Measurements from ENCODE around the gene CDAN1.

Gene CDAN1, protein sequence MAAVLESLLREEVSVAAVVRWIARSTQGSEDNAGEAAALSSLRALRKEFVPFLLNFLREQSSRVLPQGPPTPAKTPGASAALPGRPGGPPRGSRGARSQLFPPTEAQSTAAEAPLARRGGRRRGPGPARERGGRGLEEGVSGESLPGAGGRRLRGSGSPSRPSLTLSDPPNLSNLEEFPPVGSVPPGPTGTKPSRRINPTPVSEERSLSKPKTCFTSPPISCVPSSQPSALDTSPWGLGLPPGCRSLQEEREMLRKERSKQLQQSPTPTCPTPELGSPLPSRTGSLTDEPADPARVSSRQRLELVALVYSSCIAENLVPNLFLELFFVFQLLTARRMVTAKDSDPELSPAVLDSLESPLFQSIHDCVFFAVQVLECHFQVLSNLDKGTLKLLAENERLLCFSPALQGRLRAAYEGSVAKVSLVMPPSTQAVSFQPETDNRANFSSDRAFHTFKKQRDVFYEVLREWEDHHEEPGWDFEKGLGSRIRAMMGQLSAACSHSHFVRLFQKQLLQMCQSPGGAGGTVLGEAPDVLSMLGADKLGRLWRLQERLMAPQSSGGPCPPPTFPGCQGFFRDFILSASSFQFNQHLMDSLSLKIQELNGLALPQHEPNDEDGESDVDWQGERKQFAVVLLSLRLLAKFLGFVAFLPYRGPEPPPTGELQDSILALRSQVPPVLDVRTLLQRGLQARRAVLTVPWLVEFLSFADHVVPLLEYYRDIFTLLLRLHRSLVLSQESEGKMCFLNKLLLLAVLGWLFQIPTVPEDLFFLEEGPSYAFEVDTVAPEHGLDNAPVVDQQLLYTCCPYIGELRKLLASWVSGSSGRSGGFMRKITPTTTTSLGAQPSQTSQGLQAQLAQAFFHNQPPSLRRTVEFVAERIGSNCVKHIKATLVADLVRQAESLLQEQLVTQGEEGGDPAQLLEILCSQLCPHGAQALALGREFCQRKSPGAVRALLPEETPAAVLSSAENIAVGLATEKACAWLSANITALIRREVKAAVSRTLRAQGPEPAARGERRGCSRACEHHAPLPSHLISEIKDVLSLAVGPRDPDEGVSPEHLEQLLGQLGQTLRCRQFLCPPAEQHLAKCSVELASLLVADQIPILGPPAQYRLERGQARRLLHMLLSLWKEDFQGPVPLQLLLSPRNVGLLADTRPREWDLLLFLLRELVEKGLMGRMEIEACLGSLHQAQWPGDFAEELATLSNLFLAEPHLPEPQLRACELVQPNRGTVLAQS

DNA sequence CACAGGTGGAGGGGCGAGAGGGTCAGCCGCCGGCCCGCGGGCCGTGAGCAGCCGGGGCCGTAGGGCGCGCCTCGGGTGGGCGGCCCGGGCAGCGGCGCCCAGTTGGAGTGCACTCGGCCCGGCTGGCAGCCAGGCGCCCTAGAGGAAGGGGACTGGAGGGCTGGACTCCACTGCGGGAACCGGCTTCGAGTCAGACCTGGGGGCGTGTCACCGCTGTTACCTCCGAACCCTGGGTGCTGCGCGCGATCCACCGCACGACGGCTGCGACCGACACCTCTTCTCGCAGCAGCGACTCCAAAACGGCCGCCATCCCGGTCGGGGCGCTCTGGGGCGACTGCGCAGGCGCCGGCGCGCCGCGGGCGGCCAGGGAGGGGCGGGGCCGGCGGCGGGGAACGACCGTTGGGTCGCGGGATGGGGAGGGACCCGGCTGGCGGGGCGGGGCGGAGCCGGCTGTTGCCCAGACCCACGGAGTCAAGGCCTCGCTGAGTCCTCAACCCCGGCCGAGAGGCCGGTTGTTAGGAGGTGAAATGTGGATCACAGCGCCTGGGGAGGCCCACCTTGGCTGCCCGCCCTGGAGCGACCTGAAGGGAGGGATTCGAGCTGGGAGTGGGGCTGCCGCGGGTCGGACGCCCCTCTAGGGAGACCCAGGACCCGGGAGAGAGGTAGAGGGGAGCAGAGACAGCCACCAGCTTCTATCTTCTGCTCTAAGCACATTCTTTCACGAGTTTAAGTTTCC is at the start of gene CDAN1:
Gene CDAN1, minus strand, starts transcription at position 336 of the 736 bp plus-strand sequence. Its CDS starts 26 bp downstream, at position 310.
- peak within 1 kb of the TSS; percentile 80 for H3K4me3 ChIP-seq (ENCODE audit: low read depth, low read length)
- TF ChIP-seq, protein P1, sequence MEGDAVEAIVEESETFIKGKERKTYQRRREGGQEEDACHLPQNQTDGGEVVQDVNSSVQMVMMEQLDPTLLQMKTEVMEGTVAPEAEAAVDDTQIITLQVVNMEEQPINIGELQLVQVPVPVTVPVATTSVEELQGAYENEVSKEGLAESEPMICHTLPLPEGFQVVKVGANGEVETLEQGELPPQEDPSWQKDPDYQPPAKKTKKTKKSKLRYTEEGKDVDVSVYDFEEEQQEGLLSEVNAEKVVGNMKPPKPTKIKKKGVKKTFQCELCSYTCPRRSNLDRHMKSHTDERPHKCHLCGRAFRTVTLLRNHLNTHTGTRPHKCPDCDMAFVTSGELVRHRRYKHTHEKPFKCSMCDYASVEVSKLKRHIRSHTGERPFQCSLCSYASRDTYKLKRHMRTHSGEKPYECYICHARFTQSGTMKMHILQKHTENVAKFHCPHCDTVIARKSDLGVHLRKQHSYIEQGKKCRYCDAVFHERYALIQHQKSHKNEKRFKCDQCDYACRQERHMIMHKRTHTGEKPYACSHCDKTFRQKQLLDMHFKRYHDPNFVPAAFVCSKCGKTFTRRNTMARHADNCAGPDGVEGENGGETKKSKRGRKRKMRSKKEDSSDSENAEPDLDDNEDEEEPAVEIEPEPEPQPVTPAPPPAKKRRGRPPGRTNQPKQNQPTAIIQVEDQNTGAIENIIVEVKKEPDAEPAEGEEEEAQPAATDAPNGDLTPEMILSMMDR (IDR thresholded peaks at IDR 0.05; ENCODE audit: borderline replicate concordance, insufficient read depth, low read depth, low read length), result no peak

DNA sequence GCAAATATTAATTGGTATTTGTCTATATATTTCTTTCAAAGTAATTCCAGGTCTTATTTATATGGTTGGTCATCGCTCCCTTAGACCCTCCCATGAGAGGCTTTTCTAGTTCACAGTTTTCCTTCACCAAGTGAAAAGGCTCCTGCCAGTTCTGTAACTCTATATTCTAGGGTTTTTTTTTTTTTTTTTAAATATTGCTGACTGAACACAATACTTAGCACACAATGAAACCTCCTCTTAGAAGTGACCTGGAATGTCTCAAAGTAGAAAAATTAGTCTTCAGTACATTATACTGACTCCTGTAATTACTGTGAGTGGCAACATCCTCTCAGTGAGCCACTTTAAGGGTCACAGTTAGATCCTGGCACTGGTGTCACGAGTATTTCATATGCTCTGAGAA is 48.6 kb upstream of the CDAN1 start:
- H3K4me3 ChIP-seq (ENCODE audit: low read depth, low read length), result no peak overlapping the region
- TF ChIP-seq, protein P1 (IDR thresholded peaks at IDR 0.05; ENCODE audit: borderline replicate concordance, insufficient read depth, low read depth, low read length), result no peak

DNA sequence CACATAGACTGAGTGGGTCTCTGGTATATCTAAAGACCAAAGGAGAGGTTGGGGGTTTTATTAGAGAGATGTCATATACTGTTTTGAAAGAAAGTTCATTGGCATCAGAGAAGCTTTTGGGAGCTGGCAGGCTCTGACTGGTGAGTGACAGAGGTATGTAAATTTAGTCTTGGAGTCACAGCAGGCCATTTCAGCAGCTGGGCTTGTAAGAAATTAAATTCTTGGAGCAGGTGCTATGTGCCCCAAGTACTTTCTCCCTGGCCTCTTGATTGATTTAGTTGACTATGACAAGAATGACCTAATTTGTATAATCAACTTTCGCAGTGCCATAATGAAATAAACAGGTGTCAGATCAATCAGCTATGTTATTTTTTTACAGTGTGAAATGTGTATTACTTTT is 47.8 kb upstream of the CDAN1 start:
- no peak overlapping the region for H3K4me3 ChIP-seq (ENCODE audit: low read depth, low read length)
- TF ChIP-seq, protein P1 (IDR thresholded peaks at IDR 0.05; ENCODE audit: borderline replicate concordance, insufficient read depth, low read depth, low read length), result no peak

DNA sequence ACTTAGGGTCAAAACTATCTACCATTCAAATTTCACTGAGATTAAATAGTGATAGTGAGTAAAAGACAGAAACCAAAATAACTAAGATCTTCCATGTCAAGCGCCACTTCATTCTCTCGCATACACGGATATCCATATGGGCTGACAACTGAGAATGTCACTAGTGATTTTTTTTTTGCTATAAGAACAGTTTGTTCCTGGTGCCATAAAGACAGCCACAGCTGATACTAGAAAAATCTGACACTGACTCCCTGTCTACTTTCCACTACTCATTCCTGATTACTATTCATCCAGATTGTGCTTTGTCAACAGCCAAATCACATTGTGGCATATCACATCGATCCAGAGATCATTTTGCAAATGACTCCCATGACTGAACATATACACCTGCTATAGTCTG is 45.8 kb upstream of the CDAN1 start:
- TF ChIP-seq, protein P1 (IDR thresholded peaks at IDR 0.05; ENCODE audit: borderline replicate concordance, insufficient read depth, low read depth, low read length), result no peak
- H3K4me3 ChIP-seq (ENCODE audit: low read depth, low read length), result no peak overlapping the region

DNA sequence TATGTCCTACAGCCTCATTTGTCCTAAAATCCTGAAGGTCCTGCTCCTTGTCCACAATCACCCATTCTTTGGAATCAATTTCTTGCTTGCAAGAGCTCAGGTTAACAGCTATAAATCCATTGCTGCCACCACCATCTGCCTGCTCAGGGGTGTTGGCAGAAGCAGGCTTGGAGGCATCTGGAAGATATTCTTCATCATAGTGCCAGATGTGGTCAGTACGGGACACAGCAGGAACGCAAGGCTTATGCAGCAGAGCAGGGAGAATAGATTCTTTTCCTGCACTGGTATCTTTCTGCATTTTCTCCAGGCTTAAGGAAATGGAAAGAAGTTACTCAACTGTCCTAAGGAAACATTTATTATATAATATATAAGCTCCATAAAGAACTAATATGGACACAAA is 38.5 kb upstream of the CDAN1 start:
- TF ChIP-seq, protein P1 (IDR thresholded peaks at IDR 0.05; ENCODE audit: borderline replicate concordance, insufficient read depth, low read depth, low read length), result no peak
- no peak overlapping the region for H3K4me3 ChIP-seq (ENCODE audit: low read depth, low read length)

DNA sequence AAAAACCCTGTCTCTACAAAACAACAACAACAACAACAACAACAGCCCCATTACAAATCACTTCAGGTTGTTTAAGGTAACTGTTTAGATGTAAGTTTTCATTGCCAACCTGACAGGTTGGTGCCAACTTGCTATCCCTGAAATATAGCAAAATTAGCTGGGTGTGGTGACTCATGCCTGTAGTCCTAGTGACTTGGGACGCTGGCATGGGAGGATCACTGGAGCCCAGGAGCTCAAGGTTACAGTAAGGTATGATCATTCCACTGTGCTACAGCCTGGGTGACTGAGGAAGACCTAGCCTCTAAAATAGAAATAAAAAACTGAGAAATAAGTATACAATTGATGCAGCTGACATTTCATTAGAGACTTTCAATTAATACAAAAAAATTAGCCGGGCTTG is 36.0 kb upstream of the CDAN1 start:
- TF ChIP-seq, protein P1 (IDR thresholded peaks at IDR 0.05; ENCODE audit: borderline replicate concordance, insufficient read depth, low read depth, low read length), result no peak
- H3K4me3 ChIP-seq (ENCODE audit: low read depth, low read length), result no peak overlapping the region

Data from GM12875 (cell line).